AG09309 (cell line): Measurements from ENCODE around the gene ERP44.

Experiments used
- DNase-seq: peaks from one replicate; pipeline ENCODE4 v3.0.0-alpha.2; 2010; ENCODE audit warnings: low read depth
- H3K4me3 ChIP-seq: 2 replicates; pipeline ENCODE4 v1.5.1; 2011; ENCODE audit warnings: mild to moderate bottlenecking, low read depth, low read length, moderate library complexity; ENCODE audit not compliant: control insufficient read depth
- CTCF ChIP-seq: IDR thresholded peaks from 2 replicates; pipeline ENCODE4 v1.5.1; 2011; ENCODE audit warnings: mild to moderate bottlenecking, low read depth, low read length, inconsistent platforms; ENCODE audit not compliant: insufficient read depth, control insufficient read depth; ENCODE audit errors: missing control alignments

The ERP44 gene

GRCh38 chr9:99948896-99949295 is 149.9 kb downstream of the ERP44 start:
- no peak for TF ChIP-seq CTCF
- no peak overlapping the region for H3K4me3 ChIP-seq
- no peak for DNase-seq

GRCh38 chr9:99948482-99948881 is 150.3 kb downstream of the ERP44 start:
- no peak for TF ChIP-seq CTCF
- no peak for DNase-seq
- no peak overlapping the region for H3K4me3 ChIP-seq

GRCh38 chr9:99947395-99947794 is 151.4 kb downstream of the ERP44 start:
- no peak for DNase-seq
- H3K4me3 ChIP-seq, result no peak overlapping the region
- no peak for TF ChIP-seq CTCF

- no peak overlapping the region for H3K4me3 ChIP-seq
- no peak for DNase-seq
- no peak for TF ChIP-seq CTCF
Measured at GRCh38 chr9:99936947-99937587, 161.7 kb downstream of the ERP44 start.

- no peak for TF ChIP-seq CTCF
- DNase-seq, result no peak
- no peak overlapping the region for H3K4me3 ChIP-seq
Measured at GRCh38 chr9:99931155-99931840, 167.5 kb downstream of the ERP44 start.

GRCh38 chr9:99929652-99930051 is 169.1 kb downstream of the ERP44 start:
- DNase-seq, result no peak
- no peak for TF ChIP-seq CTCF
- no peak overlapping the region for H3K4me3 ChIP-seq
